Left renal pelvis (tissue), 4 donors: ENCODE data around the gene GIT2. TPM values are rescaled to one million over a fixed set of nuclear protein-coding genes. Genes with fewer than 3 reads are reported as not detected.
"Not testable (repeated sequence)": the region's sequence is repeated elsewhere in the genome, so short reads cannot be mapped to it uniquely, and the experiment has no call there.

Experiments used
- DNase-seq, 4 donors: peaks; one replicate each; pipeline ENCODE4 v3.0.0-alpha.2; 2013; ENCODE audit warnings: low read depth in 4 of 4, low spot score in 3 of 4
- polyA plus RNA-seq, 4 donors: library from polyadenylated mRNA; unstranded; fragments of 120-200 nt; gene quantifications; one replicate each; pipeline ENCODE4 v1.2.1, GENCODE V29; 2013; ENCODE audit not compliant: insufficient read length in 4 of 4

The GIT2 gene
- polyA plus RNA-seq, 4 donors = 35.2 to 48.1 (median 40.1) TPM

- no peak for DNase-seq
These were observed 70.2 kb downstream of the GIT2 start for GRCh38 chr12:109926016-109926415.

DNA sequence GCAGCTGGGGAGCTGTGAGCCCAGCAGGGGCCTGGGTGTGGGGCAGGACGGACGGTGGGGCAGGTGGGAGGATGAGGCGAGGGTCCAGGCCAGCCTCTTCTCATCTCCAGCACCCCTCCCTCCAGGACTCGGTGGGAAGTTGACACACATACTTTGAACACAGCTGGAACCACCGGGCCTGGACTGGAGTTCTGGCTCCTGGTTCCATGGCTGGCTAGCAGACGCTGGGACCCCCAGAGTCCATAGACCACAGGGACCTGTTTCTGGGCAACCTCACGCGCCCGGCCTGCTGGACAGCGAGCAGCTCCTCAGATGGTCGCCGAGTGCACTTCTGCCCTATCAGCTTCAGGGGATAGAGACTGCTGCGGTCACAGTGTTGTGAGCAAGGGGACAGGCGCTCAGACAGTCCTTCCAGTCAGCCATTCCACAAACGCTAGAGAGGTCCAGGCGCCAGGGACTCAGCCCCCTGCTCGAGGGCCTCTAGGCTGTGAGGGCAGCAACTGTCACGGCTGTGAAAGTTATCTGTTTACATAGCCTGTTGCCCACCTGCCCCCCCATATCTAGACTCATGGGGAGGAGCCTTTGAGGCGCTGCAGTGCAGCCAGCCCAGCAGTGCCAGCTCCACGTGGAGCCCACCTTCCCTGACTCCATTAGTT is 70.9 kb downstream of the GIT2 start:
- DNase-seq = no peak

DNA sequence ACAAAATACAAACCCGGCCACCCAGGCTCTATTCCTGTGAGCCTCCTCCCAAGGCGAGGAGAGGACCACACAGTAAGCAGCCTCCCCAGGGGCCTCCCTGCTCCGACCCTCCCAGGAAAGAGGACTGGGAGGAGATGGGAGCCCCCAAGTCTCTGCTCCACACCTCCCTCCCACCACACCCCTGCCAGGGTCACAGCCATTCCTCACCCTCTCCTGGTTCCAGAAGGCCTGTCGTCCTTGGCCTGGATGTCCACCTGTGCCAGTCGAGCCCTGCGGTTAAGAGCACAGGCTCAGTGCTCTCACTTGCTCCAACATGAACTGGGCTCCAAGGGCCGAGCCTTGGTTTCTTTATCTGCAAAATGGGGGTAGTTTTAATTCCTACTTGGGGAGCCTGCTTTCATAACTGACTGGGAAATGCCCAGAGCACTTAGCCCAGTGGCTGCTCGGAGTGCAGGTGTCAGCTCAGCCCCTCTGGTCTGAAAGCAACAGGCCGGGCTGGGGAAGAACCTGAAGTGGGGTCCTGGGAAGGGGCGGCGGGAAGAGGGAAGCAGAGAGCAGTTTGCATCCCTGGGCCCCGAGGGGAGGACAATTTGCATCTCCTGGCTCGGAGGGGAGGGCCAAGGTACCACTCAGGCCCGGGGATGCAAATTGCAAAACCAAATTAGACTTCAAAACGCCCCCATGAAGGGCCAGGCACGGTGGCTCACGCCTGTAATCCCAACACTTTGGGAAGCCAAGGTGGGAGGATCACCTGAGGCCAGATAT is 72.5 kb downstream of the GIT2 start:
- no peak for DNase-seq

DNA sequence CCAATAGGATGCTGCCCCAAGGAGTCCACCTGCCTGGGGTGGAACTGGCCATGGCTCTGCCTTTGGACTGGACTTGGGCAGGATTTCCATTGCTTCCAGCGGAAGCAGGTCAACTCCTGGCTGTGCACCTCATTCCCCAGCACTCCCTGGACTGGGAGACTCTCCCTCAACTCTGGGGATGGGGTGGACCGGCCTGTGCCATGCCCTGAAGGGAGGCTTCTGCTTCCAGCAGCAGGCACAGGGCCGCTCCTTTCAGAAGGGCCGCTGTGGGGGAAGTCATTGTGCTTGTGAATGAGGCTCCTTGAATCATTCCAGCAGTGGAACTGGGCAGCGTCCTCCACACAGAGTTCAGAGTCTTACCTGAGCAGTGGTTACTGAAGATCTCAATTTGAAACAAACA is 73.1 kb downstream of the GIT2 start:
- no peak for DNase-seq

GRCh38 chr12:109921982-109922381 is 74.2 kb downstream of the GIT2 start:
- no peak for DNase-seq

- DNase-seq = no peak
These were observed 75.8 kb downstream of the GIT2 start for GRCh38 chr12:109920261-109920780.

DNA sequence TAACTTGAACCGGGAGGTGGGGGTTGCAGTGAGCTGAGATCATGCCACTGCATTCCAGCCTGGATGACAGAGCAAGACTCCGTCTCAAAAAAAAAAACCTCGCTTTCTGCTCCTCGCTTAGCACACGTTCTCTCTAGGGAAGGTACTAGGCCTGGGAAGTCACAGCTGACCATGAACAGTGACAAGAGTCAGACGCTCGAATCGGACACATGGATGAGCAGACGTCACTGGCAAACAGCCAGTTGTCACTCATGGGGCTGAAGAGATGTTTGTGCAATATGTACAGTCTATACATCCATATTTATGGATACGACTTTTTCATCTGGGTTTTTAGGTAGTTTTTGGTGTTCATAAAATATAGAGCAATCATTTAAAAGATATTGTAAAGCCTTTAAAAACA is 76.7 kb downstream of the GIT2 start:
- DNase-seq = no peak

DNA sequence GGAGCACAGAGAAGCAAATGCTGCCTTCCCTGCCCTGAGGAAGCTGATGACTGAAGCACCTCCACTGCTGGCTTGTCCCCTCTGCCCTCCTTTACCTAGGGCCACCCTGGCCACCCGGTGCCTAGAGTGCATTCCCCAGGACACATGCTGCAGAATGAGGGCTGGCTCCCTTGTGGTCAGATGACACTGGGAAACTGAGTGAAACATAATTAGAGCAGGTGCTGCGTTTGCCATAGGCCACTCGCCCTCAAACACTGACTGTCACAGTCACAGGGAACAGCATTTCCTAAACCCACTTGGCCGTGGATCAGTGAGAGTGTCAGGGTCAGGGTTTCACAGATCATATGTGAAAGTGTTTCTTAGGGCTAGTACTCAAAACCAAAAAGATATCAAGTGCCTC is 80.1 kb downstream of the GIT2 start:
- no peak for DNase-seq

DNA sequence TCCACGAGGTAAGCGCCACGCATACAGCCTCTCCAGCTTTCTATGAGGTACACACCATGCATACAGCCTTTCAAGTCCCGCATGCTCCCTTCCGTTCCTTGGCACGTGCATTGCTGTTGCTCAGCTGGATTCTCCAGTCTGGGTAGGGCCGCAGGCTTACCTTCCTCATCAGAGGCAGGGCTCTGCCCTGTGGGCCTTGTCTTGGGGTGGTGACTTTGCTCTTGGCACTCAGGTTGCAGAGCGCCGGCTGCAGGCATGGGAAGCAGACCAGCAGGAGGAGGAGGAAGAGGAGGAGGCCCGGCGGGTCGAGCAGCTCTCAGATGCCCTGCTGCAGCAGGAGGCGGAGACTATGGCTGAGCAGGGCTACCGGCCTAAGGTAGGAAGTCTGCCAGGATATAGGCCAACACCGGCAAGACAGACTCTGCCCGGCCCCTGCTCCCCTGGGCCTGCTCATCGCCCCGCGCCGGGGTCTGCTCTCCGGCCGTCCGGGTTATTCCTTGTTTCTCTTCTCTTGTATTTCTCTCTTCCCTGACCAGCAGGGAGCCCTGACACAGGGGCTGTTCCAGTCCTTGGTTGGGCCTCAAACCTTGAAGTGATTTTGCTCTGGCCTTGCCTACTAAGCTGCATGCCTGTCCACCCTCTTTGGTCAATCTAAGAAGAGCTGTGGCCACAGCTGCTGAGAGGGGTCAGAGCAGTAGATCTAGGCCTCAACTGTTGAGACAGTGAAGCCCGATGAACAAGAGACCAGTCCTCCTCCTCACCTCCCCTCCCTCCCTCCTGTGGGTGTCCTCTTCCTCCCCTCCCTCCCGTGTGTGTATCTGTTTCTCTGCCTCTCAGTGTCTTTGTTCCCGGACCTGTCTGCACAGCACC is 80.8 kb downstream of the GIT2 start:
- DNase-seq = no peak

- no peak for DNase-seq
These were observed 81.7 kb downstream of the GIT2 start for GRCh38 chr12:109914461-109914860.

- DNase-seq = no peak
These were observed 83.3 kb downstream of the GIT2 start for GRCh38 chr12:109912855-109913321.

DNA sequence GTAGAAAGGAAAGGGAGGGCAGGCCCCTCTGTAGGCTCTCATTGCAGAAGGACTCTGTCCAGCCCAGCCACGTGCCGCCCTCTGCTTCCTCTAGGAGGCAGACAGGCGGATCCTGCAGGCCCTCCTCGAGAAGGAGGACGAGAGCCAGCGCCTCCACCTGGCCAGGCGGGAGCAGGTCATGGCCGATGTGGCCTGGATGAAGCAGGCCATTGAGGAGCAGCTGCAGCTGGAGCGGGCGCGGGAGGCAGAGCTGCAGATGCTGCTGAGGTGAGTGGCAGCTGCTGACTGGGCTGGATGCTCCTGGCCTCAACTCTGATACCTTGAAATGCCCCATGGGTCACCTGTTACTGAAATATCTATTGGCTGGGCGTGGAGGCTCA is 85.2 kb downstream of the GIT2 start:
- no peak for DNase-seq

DNA sequence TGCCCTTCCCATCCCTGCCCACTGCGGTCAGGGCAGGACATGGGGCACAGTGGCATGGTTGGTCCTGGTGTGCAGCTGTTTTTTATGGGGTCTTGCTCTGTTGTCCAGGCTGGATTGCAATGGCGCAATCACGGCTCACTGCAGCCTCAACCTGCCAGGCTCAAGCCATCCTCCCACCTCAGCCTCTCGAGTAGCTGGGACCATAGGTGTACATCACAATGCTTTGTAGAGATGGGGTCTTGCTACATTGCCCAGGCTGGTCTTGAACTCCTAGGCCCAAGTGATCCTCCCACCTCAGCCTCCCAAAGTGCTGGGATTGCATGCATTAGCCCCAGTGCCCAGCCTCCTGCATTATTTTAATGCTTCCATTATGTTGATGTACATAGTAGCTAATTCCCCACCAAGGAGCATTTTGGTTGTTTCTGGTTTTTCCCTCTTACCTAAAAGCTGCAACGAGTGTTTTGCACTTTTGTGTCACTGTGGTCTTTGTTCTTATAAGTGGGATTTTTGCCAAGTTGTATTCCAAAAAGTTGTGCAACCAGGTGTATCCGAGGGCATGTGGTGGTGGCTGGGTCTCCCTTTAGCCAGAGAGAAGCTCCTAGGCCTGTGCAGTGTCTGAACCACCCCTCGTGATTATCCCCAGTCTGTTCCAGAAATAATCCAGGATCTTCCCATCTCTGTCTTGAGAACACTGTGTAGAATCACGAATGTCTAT is 85.8 kb downstream of the GIT2 start:
- no peak for DNase-seq

- DNase-seq = no peak
These were observed 90.9 kb downstream of the GIT2 start for GRCh38 chr12:109905301-109905700.

DNA sequence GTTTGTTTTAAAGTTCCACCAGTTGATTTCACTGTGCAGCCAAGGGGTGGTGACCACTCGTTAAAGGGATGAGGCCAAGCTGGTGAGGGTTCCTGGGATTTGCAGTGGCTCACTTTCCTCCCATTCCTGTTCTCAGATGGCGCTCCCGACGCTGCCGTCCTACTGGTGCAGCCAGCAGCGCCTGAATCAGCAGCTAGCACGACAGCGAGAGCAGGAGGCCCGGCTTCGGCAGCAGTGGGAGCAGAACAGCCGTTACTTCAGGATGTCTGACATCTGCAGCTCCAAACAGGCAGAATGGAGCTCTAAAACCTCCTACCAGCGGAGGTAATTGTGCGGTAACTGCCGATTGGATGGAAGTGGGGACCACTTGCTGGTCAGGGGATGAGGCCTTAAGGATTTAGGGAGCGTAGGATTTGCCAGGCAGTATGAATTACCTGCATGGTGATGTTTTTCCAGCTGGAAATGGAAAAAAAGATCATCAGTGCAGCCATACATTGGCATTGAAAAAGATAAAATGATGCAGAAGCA is 93.2 kb downstream of the GIT2 start:
- no peak for DNase-seq

DNA sequence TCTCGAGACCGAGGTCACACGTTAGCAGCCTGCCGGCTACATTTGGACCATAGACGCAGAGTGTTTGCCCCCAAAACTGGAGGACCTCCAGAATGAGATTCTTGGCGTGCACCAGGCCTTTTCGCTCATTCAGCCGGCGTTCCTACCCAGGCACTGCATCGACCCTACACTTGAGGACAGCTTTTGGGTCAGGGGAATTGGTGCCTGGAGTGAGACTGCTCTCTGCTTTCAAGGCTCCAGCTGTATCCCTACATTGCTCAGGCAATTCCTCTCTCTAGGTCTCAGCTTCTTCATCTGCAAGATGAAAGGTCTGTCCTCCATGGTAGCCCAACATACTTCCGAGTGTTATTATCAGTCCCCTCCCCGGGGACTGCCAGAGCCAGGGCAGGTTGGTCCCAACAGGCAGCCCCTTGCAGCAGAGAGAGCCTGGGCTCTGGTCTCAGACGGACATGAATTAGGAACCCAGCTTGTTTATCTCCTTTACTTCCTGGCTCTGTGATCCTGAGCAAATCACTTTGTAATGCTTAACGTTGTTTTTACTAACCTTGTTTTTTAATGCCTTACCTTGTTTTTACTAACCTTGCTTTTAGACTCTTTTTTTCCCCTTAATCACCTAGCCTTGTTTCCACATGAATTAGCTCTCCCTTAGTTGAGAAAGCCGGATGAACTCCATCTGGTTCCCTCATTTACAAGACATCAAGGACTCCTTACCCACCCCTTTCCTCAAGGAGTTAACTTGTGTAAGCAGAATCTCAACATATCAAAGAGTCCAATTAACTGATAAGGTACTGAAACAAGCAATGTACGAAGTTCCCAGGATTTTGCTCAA is 95.2 kb downstream of the GIT2 start:
- DNase-seq = no peak

- DNase-seq = peak; percentile 71 to 82 (median 78)
These were observed 96.1 kb downstream of the GIT2 start, which contains the start of gene TCHP for GRCh38 chr12:109899783-109900751. TCHP (plus strand) TSS chr12:109900274; CDS start chr12:109903027, 2,753 bp downstream.

DNA sequence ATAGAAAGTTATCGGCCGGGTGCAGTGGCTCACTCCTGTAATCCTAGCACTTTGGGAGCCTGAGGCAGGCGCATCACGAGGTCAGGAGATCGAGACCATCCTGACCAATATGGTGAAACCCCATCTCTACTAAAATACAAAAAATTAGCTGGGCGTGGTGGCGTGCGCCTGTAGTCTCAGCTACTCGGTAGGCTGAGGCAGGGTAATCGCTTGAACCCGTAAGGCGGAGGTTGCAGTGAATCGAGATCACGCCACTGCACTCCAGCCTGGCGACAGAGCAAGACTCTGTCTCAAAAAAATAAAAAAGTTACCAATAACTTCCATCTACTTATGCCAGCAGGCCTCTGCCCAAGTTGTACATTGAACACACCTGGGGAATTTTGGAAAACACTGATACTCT is 96.8 kb downstream of the GIT2 start:
- not testable (repeated sequence) for DNase-seq
